GM19043 (cell line): ENCODE results near the gene CFAP43.
"Not testable (repeated sequence)": the region's sequence is repeated elsewhere in the genome, so short reads cannot be mapped to it uniquely, and the experiment has no call there.

Experiments used
- ATAC-seq: cut with Tn5 transposase; IDR thresholded peaks from one replicate; pipeline ENCODE4 v1.9.1; 2021; ENCODE audit warnings: low read depth; ENCODE audit not compliant: unreplicated experiment

The CFAP43 gene

DNA sequence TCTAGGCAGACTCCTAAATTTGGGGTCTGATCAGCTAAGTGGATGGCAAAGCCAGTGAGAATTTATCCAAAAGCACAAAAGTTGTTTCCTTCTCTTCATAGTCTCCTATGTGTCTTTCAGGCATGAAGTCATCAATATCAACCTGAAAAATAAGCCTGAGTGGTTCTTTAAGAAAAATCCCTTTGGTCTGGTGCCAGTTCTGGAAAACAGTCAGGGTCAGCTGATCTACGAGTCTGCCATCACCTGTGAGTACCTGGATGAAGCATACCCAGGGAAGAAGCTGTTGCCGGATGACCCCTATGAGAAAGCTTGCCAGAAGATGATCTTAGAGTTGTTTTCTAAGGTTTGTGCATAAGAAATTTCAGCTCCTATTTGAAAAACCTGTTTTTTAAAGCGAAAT lies 27.3 kb upstream of the CFAP43 start:
- no peak for ATAC-seq

DNA sequence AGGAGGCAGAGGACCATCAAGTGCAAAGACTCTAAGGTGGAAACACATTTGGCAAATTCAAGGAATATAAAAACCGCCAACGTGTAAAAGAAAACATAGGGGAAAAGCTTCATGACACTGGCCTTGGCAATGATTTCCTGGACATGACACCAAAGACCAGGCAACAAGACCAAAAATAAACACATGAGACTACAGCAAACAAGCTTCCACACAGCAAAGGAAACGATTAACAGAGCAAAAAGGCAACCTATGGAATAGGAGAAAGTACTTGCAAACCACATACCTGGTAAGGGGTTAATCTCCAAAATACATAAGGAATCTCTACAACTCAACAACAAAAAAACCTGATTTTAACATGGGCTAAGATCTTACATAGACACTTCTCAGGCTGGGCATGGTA lies 26.0 kb upstream of the CFAP43 start:
- ATAC-seq = no peak

DNA sequence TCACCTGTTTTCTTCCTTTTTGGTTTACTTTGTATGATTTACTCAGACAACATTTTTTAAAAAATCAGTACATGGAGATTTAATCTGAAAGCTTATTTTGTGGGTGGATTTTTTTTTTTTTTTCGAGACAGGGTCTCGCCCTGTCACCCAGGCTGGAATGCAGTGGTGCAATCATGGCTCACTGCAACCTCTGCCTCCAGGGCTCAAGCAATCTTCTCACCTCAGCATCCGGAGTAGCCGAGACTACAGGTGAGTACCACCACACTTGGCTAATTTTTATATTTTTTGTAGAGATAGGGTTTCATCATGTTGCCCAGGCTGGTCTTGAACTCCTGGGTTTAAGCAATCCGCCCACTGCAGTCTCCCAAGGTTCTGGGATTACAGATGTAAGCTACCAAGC lies 25.1 kb upstream of the CFAP43 start:
- ATAC-seq = no peak

DNA sequence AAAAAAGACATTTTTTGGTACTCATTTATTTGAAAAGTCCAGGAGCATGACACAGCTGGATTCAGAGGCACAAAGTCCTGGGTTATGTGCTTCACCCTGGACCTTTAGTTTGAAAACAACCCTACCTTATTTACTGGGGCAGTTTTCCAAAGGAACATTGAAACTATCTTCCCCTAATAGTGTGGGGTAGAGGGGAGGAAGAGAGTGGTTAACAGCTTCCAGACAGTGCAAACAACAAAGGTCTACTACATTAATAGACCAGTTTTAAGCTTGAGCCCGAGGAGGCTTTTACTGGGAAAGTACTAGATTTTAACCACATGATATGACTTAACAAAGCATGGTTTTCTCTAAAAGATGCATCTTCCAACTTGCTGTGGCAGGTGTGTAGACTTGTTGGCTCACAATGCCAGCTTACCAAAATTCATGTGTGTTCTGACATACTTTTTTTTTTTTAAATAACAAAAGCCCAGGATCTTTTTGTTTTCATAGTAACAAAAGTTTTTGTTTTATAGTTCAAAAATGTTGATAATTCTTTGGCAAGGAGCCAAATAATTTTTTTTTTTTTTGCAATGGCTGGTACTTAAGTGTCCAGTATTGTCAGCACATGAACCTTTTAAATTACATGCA lies 24.3 kb upstream of the CFAP43 start:
- ATAC-seq = no peak

DNA sequence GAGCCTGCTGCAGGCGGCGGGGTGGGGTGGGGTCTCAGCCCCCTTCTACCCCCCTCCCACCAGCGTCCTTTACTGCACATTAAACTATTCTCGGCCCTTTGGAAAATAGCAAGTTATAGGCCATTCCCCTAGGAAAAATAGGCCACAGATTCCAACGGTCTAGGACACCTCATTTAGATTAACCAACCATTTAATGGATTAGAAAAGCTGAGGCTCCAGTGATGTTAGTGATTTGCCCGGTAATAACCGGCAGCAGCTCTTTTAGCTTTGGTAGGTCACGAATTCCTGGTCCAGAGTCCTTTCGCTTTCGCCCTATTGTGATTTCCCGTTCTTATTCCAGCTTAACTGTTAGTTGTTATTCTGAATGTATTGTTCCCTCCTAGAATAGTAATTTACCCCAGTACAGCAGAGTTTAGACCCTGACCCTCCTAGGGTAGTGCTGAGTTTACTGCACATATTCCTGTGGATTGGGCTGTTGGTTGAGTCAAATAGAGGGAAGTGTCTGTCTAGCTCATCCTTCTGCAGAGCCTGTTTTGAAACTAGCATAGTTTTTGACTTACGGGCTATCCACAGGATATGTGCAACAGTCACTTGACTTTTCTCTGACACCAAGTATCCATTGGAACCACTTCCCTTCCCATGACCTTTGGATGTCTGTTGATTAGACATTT lies 23.3 kb upstream of the CFAP43 start:
- ATAC-seq = no peak

DNA sequence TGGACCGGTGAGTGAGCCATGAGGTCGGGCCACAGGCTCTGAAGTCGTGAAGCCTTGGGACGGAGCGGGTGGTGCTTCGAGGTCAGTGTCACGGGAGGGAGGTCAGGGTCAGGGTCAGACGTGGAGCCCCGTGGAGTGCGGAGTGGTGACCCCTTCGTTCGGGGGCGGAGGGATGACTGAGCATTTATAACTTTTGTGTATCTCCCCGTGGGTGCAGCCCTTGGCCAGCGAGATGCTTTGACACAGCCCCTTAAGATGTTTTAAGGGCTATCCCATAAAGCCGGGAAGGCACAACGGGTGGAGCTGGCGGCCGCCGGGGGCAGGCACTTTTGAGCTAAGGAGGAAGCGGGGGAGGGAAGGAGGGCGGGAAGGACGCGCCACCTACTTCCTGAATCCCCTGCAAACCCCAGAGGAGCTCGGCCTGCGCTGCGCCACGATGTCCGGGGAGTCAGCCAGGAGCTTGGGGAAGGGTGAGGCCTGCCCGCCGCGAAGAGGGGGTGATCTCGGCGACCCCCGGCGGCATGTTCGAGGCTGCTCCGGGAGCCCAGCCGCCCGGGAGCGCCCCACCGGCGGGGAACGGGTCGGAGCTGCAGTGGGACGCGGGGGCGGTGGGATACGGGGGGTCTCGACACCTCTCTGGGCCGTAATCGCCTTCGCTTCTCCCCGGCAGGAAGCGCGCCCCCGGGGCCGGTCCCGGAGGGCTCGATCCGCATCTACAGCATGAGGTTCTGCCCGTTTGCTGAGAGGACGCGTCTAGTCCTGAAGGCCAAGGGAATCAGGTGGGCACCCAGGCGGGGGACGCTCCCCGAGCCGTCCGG lies 22.5 kb upstream of the CFAP43 start, which contains the start of gene GSTO1:
Gene GSTO1 (plus strand): TSS at position 400 of the 818 bp plus-strand sequence. CDS start 37 bp downstream, at position 437.
- peak; percentile 78 for ATAC-seq

DNA sequence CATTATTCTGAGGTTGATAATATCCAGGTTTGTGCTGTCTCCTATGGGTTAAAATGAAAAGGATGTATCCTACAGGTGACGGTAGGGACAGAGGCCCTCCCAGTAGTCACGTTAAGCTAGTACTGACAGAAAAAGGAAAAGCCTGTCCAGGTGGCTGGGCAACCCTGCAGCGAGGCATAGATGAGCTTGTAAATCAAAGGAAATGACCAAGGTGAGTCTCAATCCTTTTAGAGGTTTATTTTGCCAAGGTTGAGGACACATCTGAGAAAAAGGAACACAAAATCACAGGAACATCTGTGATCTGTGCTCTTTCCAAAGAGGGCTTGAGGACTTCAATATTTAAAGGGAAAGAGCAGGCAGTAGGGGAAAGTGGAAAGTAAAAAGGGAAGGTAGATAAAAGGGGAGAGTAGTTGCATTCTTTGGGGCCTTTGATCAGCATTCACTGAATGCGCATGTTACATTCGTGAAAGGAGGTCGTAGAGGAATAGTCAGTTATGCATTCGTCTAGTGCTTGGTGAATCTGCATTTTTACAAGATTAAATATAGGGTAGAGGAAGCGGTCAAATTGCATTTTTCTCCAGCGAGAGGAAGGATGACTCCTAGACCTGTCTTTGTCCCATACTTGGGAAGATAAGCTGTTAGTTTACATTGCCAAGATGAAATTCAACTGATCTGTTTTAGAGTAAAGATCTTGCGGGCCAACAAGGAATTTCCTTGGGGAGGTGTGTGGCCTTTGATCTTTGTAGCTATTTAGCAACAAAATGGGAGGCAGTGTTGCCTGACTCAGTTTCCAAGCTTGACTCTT lies 21.6 kb upstream of the CFAP43 start:
- no peak for ATAC-seq

DNA sequence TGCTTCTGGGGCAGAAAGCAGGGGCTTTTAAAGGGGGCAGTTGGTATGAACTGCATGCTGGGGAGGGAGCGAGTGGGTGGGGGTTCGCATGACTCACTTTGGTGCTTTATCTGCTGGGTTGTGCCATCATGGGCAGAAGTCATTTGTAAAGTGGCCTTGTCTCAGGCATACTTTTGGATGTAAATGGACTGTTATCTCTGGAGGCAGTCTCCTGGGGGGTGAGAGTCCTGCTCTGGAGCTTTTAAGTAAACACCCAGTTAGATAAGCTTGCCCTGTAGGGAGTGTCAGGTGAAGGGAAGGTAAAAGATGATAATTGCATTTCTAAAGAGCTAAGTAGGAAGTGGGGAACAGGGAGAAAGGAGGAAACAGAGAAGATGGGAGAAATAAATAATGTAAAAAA lies 20.9 kb upstream of the CFAP43 start:
- no peak for ATAC-seq

DNA sequence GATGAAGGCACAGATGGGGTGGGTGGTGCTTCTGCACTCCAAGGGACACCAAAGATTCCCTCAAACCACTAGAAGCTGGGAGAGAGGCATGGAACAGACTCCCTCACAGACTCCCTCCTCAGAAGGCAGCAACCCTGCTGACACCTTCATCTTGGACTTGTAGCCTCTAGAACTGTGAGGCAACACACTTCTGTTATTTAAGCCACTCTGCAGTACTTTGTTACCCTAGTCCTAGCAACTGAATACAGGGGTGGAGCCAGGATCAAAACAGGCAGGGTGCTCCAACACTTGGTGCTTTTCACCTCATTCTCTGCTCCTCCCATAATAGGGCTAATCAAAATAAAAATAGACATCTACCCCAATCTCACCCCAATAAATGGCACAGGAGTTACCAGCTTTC lies 20.2 kb upstream of the CFAP43 start:
- ATAC-seq = no peak

DNA sequence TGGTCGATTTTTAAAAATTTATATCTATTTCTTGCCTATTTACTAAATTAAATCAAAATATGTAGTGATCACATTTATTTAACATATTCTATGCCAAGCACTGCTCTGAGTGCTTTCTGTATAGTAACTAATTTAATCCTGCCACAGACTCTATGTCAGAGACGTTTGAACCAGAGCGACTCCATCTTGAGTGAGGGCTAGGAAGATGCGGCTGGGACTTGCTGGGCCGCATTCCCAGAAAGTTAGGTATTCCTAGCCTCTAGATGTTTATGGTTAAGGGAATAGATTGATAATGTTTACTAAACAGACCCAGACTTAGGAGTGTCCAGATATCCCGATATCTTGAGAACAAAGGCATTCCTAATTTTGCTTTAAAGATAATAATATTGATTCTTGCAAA lies 19.3 kb upstream of the CFAP43 start:
- ATAC-seq = no peak

DNA sequence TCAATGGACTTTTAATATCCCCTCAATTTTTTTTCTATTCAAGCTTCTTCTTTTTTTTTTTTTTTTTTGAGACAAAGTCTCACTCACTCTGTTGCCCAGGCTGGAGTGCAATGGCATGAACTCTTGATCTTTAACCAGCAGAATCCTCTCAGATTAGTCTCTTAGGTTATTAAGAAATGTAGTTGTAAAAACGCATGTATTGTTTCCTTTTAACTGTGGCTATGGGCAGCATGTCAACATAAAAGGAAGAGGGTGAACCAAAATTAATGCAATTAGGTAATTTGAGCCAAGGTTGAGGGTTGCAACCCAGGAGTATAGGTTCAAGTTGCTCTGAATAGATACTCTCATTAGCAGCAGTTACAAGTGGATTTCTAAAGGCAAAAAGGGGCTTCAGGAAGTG lies 18.2 kb upstream of the CFAP43 start:
- ATAC-seq = no peak

DNA sequence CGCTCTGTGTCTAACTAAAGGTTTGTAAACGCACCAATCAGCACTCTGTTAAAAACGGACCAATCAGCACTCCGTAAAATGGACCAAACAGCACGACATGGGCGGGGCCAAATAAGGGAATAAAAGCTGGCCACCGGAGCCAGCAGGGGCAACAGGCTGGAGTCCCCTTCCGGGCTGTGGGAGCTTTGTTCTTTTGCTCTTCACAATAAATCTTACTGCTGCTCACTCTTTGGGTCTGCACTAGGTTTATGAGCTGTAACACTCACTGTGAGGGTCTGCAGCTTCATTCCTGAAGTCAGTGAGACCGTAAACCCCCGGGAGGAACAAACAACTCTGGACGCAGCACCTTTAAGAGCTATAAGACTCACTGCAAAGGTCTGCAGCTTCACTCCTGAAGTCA lies 16.8 kb upstream of the CFAP43 start:
- not testable (repeated sequence) for ATAC-seq

DNA sequence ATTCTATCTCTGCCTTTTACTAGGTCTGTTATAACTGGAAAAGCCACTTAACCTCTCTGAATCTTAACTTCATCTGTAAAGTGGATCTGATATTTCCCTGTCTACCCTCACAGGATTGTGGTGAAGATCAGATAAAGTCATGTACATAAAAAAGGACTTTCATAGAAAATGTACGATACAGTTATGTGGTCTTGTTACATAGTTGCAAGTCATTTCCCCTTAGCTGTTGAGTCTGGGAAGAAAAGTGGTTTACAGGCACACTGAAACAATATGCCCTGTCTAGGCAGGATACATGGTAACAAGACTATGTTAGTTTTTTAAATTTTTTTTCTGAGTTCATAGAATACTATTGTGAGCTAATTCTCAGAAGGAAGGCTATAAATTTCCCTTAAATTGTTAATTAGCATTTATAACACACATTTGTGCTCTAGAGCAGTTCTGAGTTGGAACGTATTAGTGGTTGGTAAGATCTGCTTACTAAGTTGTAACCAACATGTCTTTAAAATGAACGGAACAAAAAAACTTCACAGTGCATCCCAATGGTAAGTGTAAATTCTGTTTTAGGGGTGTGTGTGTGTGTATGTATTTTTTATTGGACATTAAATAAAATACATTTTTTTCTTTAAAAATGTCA lies 15.5 kb upstream of the CFAP43 start:
- no peak for ATAC-seq

DNA sequence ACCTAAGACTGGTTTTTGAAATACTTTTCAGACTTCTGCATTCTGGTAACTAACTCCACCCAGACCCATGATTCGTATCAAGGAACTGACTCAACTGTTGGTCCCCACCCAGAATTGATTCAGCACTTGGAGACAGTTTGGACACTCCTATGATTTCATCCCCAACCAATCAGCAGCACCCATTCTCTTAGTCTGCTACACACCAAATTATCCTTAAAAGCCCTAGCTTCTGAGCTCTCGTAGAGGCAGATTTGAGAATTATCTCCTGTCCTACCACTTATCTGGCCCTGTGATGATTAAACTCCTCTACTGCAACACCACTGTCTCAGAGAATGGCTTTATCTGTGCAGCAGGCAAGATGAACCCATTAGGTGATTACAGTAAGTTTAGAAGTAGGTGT lies 14.8 kb upstream of the CFAP43 start:
- ATAC-seq = no peak

DNA sequence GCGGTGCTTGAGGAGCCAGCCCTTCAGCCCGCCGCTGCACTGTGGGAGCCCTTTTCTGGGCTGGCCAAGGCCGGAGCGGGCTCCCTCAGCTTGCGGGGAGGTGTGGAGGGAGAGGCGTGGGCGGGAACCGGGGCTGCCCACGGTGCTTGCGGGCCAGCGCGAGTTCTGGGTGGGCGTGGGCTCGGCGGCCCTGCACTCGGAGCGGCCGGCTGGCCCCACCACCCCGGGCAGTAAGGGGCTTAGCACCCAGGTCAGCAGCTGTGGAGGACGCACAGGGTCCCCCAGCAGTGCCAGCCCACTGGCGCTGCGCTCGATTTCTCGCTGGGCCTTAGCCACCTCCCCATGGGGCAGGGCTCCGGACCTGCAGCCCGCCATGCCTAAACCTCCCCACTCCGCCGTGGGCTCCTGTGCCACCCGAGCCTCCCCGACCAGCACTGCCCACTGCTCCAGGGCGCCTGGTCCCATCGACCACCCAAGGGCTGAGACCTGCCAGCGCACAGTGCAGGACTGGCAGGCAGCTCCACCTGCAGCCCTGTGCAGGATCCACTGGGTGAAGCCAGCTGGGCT lies 13.0 kb upstream of the CFAP43 start:
- ATAC-seq = no peak

DNA sequence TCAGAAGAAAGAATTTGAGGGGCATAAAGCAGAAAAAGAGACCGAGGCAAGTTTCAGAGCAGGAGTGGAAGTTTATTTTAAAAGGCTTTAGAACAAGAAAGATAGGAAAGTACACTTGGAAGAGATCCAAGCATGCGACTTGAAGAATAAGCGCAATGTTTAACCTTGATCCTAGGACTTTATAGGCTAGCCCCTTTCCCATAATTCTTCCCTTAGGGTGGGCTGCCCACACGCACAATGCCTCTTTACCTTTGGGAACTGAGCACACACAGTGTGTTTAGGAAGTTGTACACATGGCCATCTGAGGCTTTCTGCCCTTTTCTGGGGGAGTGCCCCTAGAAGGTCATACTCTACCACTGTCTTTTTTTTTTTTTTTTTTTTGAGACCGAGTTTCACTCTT lies 11.3 kb upstream of the CFAP43 start:
- ATAC-seq = no peak

DNA sequence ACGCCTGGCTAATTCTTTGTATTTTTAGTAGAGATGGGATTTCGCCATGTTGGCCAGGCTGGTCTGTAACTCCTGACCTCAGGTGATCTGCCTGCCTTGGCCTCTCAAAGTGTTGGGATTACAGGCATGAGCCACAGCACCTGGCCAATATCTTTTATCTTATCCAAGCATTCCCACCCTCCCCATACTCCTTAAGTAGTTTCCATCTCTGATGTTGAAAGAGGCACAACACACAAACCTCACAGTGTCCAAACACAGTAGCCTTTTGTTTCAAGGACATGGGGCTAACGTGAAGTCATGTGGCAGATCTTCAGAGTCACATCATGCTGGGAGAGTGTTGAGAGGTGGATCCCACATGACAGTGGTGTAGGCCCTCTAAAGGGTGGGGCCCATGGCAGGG lies 10.8 kb upstream of the CFAP43 start:
- not testable (repeated sequence) for ATAC-seq

DNA sequence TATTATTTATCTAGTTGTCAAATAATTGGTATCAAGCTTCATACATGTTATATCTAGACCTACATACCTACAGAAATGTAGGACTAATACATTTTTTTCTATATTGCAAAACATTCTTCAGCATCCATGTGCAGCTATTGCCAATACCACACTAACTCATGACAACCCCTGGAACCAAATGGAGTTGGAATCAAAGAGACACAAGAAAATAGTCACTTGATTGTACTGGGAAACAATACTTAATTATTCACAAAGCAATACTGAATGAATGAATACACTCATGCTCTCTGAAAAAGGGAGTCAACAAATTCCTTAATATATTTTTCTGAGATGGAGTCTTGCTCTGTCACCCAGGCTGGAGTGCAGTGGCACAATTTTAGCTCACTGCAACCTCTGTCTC lies 10.4 kb upstream of the CFAP43 start:
- ATAC-seq = no peak

DNA sequence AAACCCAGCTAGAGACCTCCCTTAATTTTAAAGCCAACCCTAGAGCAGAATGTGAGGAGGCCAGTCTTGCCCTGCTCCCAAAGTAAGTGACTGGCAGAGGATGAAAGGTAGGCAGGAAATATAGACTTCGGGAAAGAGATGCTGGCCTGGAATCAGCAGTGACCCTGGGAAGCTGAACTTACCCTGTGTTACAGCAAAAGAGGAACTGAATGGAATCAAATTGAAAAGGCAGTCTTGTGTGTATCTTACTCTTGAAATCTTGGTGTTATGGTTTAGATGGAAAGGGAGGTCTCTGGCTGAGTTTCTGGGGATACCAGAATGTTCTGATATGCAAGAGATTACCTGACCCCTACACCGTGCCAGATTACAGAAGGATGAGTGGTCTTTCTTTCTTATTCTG lies 7.9 kb upstream of the CFAP43 start:
- ATAC-seq = no peak

DNA sequence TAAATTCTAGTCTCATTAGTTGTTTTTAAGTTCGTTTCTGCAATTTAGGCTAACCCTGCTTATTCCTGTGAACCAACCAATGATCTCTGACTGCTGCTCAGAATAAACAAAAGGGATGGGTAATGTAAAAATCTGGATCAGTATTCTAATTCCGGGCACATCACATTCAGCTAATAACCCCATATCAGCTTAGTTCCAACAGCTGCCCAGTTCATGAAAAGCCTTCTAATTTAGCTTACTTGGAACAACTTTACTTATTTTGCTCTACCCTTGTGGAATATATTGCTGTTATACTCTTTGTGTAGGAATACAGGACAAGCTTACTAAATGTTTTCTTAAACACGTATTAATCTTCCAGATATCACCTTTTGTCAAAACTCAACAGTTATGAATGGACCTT lies 3.6 kb upstream of the CFAP43 start:
- no peak for ATAC-seq
